ENCODE results near the gene YPEL1. TPM values are rescaled to one million over a fixed set of nuclear protein-coding genes. Genes with fewer than 3 reads are reported as not detected.
A peak's percentile ranks its signal among the peaks of the same experiment; 100 is the strongest.

YPEL1 gene
- total and polyA plus RNA-seq, 2 donors (not counting 1 experiment from before 2014, with no cell fraction given), result 0.36 to 2.3 TPM

GRCh38 chr22:21778705-21779363 is 43.2 kb upstream of the YPEL1 start:
- Histone ChIP-seq H3K9me3 (ENCODE audit: control insufficient read depth, insufficient read depth, low read depth, low read length) (no peaks in the 10 kb centered on the region), H3K4me3 (replicated peaks in 1 of 4; ENCODE audit: control extremely low read depth in 1 of 4, insufficient read depth in 1 of 4, low read depth in 3 of 4, low read length in 4 of 4) (no peak overlapping the region), H3K4me1 (ENCODE audit: control insufficient read depth, extremely low read depth, insufficient read depth, low read length) (peaks cover 6% of the 10 kb centered on the region), H3K27me3 (ENCODE audit: control insufficient read depth, insufficient read depth, low read length) (no peaks in the 10 kb centered on the region), H2AFZ (ENCODE audit: low read length) (no peak overlapping the region), H3K79me2 (ENCODE audit: control insufficient read depth, insufficient read depth, low read length) (no peaks in the 10 kb centered on the region), H3K36me3 (ENCODE audit: control insufficient read depth, insufficient read depth, low read length) (no peaks in the 10 kb centered on the region), H3K4me2 (ENCODE audit: extremely low read depth, insufficient read depth, low read length) (no peak overlapping the region), H4K20me1 (ENCODE audit: control insufficient read depth, extremely low read depth, insufficient read depth, low read length) (no peaks in the 10 kb centered on the region), H3K27ac (ENCODE audit: insufficient read depth, low read length) (no peak overlapping the region), H3K9ac (ENCODE audit: insufficient read depth, low read length) (no peak overlapping the region)
- TF ChIP-seq EZH2 (IDR thresholded peaks at IDR 0.05; ENCODE audit: low read length, missing control alignments) (no peak), CTCF (conservative IDR thresholded peaks at IDR 0.05 in 1 of 2, IDR thresholded peaks at IDR 0.05 in 1 of 2; ENCODE audit: low read depth in 1 of 2, low read length in 2 of 2) (no peak)
- peak; percentile 70 to 95 for DNase-seq (ENCODE audit: low read depth in 2 of 2)

GRCh38 chr22:21771631-21771976 is 36.0 kb upstream of the YPEL1 start:
- H3K79me2 ChIP-seq (ENCODE audit: control insufficient read depth, insufficient read depth, low read length), result no peaks in the 10 kb centered on the region
- TF ChIP-seq CTCF (conservative IDR thresholded peaks at IDR 0.05 in 1 of 2, IDR thresholded peaks at IDR 0.05 in 1 of 2; ENCODE audit: low read depth in 1 of 2, low read length in 2 of 2) (no peak), EZH2 (IDR thresholded peaks at IDR 0.05; ENCODE audit: low read length, missing control alignments) (no peak)
- no peak overlapping the region for H3K9ac ChIP-seq (ENCODE audit: insufficient read depth, low read length)
- H4K20me1 ChIP-seq (ENCODE audit: control insufficient read depth, extremely low read depth, insufficient read depth, low read length), result no peaks in the 10 kb centered on the region
- no peaks in the 10 kb centered on the region for H3K4me1 ChIP-seq (ENCODE audit: control insufficient read depth, extremely low read depth, insufficient read depth, low read length)
- DNase-seq (ENCODE audit: low read depth in 2 of 2), result no peak
- no peak overlapping the region for H3K4me2 ChIP-seq (ENCODE audit: extremely low read depth, insufficient read depth, low read length)
- no peak overlapping the region for H3K4me3 ChIP-seq (replicated peaks in 1 of 4; ENCODE audit: control extremely low read depth in 1 of 4, insufficient read depth in 1 of 4, low read depth in 3 of 4, low read length in 4 of 4)
- peaks cover 23% of the 10 kb centered on the region for H3K36me3 ChIP-seq (ENCODE audit: control insufficient read depth, insufficient read depth, low read length)
- no peaks in the 10 kb centered on the region for H3K9me3 ChIP-seq (ENCODE audit: control insufficient read depth, insufficient read depth, low read depth, low read length)
- H3K27me3 ChIP-seq (ENCODE audit: control insufficient read depth, insufficient read depth, low read length), result no peaks in the 10 kb centered on the region
- H3K27ac ChIP-seq (ENCODE audit: insufficient read depth, low read length), result no peak overlapping the region
- H2AFZ ChIP-seq (ENCODE audit: low read length), result no peak overlapping the region

- Histone ChIP-seq H3K79me2 (ENCODE audit: control insufficient read depth, insufficient read depth, low read length) (no peaks in the 10 kb centered on the region), H4K20me1 (ENCODE audit: control insufficient read depth, extremely low read depth, insufficient read depth, low read length) (no peaks in the 10 kb centered on the region), H3K36me3 (ENCODE audit: control insufficient read depth, insufficient read depth, low read length) (peaks cover 33% of the 10 kb centered on the region), H3K4me3 (replicated peaks in 1 of 4; ENCODE audit: control extremely low read depth in 1 of 4, insufficient read depth in 1 of 4, low read depth in 3 of 4, low read length in 4 of 4) (no peak overlapping the region), H3K9me3 (ENCODE audit: control insufficient read depth, insufficient read depth, low read depth, low read length) (no peaks in the 10 kb centered on the region), H3K27ac (ENCODE audit: insufficient read depth, low read length) (no peak overlapping the region), H3K4me1 (ENCODE audit: control insufficient read depth, extremely low read depth, insufficient read depth, low read length) (no peaks in the 10 kb centered on the region), H3K4me2 (ENCODE audit: extremely low read depth, insufficient read depth, low read length) (no peak overlapping the region), H2AFZ (ENCODE audit: low read length) (no peak overlapping the region), H3K9ac (ENCODE audit: insufficient read depth, low read length) (no peak overlapping the region), H3K27me3 (ENCODE audit: control insufficient read depth, insufficient read depth, low read length) (no peaks in the 10 kb centered on the region)
- TF ChIP-seq EZH2 (IDR thresholded peaks at IDR 0.05; ENCODE audit: low read length, missing control alignments), result no peak
- TF ChIP-seq CTCF (conservative IDR thresholded peaks at IDR 0.05 in 1 of 2, IDR thresholded peaks at IDR 0.05 in 1 of 2; ENCODE audit: low read depth in 1 of 2, low read length in 2 of 2), result no peak
- no peak for DNase-seq (ENCODE audit: low read depth in 2 of 2)
These were observed 32.8 kb upstream of the YPEL1 start for GRCh38 chr22:21768435-21768834.

All from fibroblast of lung (primary cell).